HG03558 (cell line): ENCODE data around the gene SAP30BP.
"Not testable (repeated sequence)": the region's sequence is repeated elsewhere in the genome, so short reads cannot be mapped to it uniquely, and the experiment has no call there.

Source experiments
- ATAC-seq: cut with Tn5 transposase; IDR thresholded peaks from one replicate; pipeline ENCODE4 v1.9.1; 2021; ENCODE audit warnings: moderate number of reproducible peaks; ENCODE audit not compliant: unreplicated experiment; ENCODE audit errors: extremely low read depth

Gene SAP30BP

GRCh38 chr17:75633486-75634375 lies 33.4 kb upstream of the SAP30BP start:
- ATAC-seq: no peak

- ATAC-seq: no peak
These were observed 32.8 kb upstream of the SAP30BP start for GRCh38 chr17:75634376-75634740.

- no peak for ATAC-seq
These were observed 32.2 kb upstream of the SAP30BP start for GRCh38 chr17:75634754-75635609.

- no peak for ATAC-seq
These were observed 31.4 kb upstream of the SAP30BP start for GRCh38 chr17:75635610-75636202.

GRCh38 chr17:75636381-75637142 lies 30.6 kb upstream of the SAP30BP start:
- no peak for ATAC-seq

GRCh38 chr17:75637143-75637538 lies 30.0 kb upstream of the SAP30BP start:
- no peak for ATAC-seq

- ATAC-seq: no peak
These were observed 29.6 kb upstream of the SAP30BP start for GRCh38 chr17:75637551-75637950.

GRCh38 chr17:75638039-75638438 lies 29.1 kb upstream of the SAP30BP start:
- not testable (repeated sequence) for ATAC-seq

GRCh38 chr17:75638893-75639292 lies 28.2 kb upstream of the SAP30BP start:
- no peak for ATAC-seq

- no peak for ATAC-seq
These were observed 27.8 kb upstream of the SAP30BP start for GRCh38 chr17:75639327-75639726.

- no peak for ATAC-seq
These were observed 27.2 kb upstream of the SAP30BP start for GRCh38 chr17:75639771-75640555.

- no peak for ATAC-seq
These were observed 26.5 kb upstream of the SAP30BP start for GRCh38 chr17:75640556-75641119.

- ATAC-seq: no peak
These were observed 25.8 kb upstream of the SAP30BP start for GRCh38 chr17:75641343-75641742.

GRCh38 chr17:75642182-75642783 lies 24.9 kb upstream of the SAP30BP start:
- ATAC-seq: no peak

- ATAC-seq: no peak
These were observed 24.1 kb upstream of the SAP30BP start for GRCh38 chr17:75642784-75643642.

GRCh38 chr17:75643643-75644017 lies 23.5 kb upstream of the SAP30BP start:
- no peak for ATAC-seq

GRCh38 chr17:75645501-75645888 lies 21.6 kb upstream of the SAP30BP start:
- ATAC-seq: no peak
